ENCODE data around the gene CDH11.

CDH11 gene

DNA sequence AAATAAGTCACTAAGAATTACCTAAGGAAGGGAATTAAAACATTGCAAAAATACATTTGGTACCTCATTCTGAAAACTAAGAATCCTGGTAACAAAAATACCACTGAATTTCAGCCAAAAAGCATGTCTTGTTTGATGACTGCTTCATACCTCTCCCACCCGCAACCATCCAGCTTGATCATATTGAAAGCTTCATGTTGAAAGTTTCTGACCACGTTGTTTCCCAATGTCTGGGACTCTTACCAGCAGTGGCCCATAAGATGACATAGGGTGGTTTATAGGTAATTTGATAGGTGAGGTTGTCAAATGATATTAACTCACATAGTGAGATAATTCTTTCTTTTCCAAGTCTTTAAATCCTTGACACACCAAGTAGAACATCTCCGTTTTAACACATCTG, 139.3 kb downstream of the CDH11 start:
- no peak overlapping the region for H3K4me3 ChIP-seq (ENCODE audit: insufficient read length, low read depth)
- TF ChIP-seq ZNF274 (IDR thresholded peaks at IDR 0.05; ENCODE audit: low read depth, low read length) (no peak), YY1 (IDR thresholded peaks at IDR 0.05; ENCODE audit: insufficient read depth, insufficient read length) (no peak), SUZ12 (IDR thresholded peaks at IDR 0.05; ENCODE audit: extremely low read depth, insufficient read depth, insufficient read length) (no peak)
- H3K9me3 ChIP-seq (ENCODE audit: insufficient read depth, low read length), result no peaks in the 10 kb centered on the region
- peaks cover 19% of the 10 kb centered on the region for H3K36me3 ChIP-seq (ENCODE audit: insufficient read depth, insufficient read length, low read length)
- H3K27me3 ChIP-seq (ENCODE audit: insufficient read depth, insufficient read length), result no peaks in the 10 kb centered on the region
- H3K4me1 ChIP-seq (ENCODE audit: insufficient read depth, insufficient read length), result no peaks in the 10 kb centered on the region
- H3K9ac ChIP-seq (ENCODE audit: insufficient read length, low read depth), result no peak overlapping the region
- DNase-seq (ENCODE audit: low read depth, low spot score), result no peak

DNA sequence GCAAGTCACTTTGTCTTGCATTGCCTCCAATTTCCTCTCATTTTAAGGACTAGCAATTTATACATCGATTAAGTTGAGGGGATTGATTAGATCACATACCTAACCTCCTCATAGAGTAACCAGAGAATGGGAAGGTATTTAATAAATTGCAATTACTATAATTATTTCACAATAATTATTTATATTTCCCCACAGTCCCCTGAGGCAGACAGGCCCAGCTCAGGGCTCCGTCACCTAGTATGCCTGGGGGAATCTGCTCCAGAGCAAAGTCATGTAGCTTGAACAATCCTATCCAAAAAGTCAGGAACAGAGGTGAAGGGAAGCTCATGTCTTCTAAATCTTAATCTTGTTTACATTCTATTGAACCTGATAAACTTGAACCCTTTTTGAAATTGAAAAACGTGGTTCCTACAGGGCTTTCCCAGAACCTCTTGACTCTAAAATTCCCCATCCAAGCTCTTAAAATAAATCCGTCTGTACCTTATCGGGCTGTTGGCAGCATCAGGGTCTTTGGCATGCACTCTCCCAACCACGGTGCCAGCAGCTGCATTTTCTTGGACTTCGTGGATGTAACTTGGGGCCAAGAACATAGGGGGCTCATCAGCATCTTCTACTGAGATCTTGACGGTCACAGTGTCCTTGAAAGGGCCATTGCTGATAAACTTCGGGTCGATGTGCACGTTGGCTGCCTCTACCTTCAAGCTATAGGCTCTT, 140.1 kb downstream of the CDH11 start:
- no peaks in the 10 kb centered on the region for H3K9me3 ChIP-seq (ENCODE audit: insufficient read depth, low read length)
- no peak for DNase-seq (ENCODE audit: low read depth, low spot score)
- H3K9ac ChIP-seq (ENCODE audit: insufficient read length, low read depth), result no peak overlapping the region
- H3K27me3 ChIP-seq (ENCODE audit: insufficient read depth, insufficient read length), result no peaks in the 10 kb centered on the region
- H3K36me3 ChIP-seq (ENCODE audit: insufficient read depth, insufficient read length, low read length), result peaks cover 12% of the 10 kb centered on the region
- H3K4me3 ChIP-seq (ENCODE audit: insufficient read length, low read depth), result no peak overlapping the region
- no peaks in the 10 kb centered on the region for H3K4me1 ChIP-seq (ENCODE audit: insufficient read depth, insufficient read length)
- TF ChIP-seq YY1 (IDR thresholded peaks at IDR 0.05; ENCODE audit: insufficient read depth, insufficient read length), result no peak
- TF ChIP-seq SUZ12 (IDR thresholded peaks at IDR 0.05; ENCODE audit: extremely low read depth, insufficient read depth, insufficient read length), result no peak
- TF ChIP-seq ZNF274 (IDR thresholded peaks at IDR 0.05; ENCODE audit: low read depth, low read length), result no peak

DNA sequence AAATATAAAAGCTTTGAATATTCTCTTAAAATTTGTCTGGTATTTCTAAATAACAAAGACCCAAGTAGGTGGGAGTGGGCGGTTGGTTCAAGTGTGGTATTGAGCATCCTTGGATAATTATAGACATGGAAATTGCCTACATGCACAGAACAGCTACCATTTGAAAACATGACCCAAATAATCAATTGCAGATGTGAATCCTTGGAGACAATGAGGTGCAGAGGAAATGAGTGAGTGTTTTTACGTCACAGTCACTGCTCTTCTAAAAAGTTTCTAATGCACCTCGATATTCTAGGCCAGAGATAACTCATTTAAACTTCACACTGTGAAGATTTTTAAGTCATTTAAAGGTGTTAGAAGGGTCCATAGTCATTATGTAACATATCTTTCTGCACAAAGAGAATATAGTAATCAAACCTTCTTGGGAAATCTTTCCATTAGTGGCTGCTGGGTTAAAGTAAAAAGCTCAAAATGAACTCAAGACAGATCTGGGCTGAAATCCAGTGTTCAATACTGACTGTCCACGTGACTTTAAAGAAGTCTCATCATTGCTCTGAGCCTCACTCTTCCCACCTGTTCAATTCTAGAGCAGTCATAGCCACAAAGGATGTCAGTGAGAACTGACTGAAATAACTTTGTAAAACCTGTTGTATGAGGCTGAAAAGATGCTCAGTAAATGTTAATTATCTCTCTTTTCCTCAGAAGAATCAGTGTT, 144.5 kb downstream of the CDH11 start:
- Histone ChIP-seq H3K9ac (ENCODE audit: insufficient read length, low read depth) (no peak overlapping the region), H3K4me3 (ENCODE audit: insufficient read length, low read depth) (no peak overlapping the region), H3K9me3 (ENCODE audit: insufficient read depth, low read length) (no peaks in the 10 kb centered on the region), H3K4me1 (ENCODE audit: insufficient read depth, insufficient read length) (no peaks in the 10 kb centered on the region), H3K27me3 (ENCODE audit: insufficient read depth, insufficient read length) (no peaks in the 10 kb centered on the region), H3K36me3 (ENCODE audit: insufficient read depth, insufficient read length, low read length) (peaks cover 6% of the 10 kb centered on the region)
- TF ChIP-seq YY1 (IDR thresholded peaks at IDR 0.05; ENCODE audit: insufficient read depth, insufficient read length) (no peak), ZNF274 (IDR thresholded peaks at IDR 0.05; ENCODE audit: low read depth, low read length) (no peak), SUZ12 (IDR thresholded peaks at IDR 0.05; ENCODE audit: extremely low read depth, insufficient read depth, insufficient read length) (no peak)
- DNase-seq (ENCODE audit: low read depth, low spot score), result no peak

DNA sequence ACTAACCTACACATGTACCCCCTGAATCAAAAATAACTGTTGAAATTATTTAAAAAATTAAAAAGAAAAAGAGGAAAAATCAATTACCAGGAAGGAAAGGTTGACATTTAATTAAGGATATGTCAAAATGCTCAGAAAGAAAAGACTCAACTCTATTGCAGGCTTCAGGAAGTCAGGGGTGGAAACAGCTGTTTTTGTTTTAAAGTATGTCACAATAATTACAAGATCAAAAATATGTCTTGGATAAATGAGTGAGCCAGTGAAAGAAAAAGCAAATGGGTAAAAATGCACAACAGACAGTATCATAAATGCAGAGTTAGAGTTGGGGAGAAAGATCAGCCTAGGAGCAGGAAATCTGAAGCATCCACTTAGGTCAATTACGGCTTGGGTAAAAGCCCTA, 146.0 kb downstream of the CDH11 start:
- Histone ChIP-seq H3K9me3 (ENCODE audit: insufficient read depth, low read length) (no peaks in the 10 kb centered on the region), H3K27me3 (ENCODE audit: insufficient read depth, insufficient read length) (no peaks in the 10 kb centered on the region), H3K4me1 (ENCODE audit: insufficient read depth, insufficient read length) (no peaks in the 10 kb centered on the region), H3K9ac (ENCODE audit: insufficient read length, low read depth) (no peak overlapping the region), H3K4me3 (ENCODE audit: insufficient read length, low read depth) (no peak overlapping the region), H3K36me3 (ENCODE audit: insufficient read depth, insufficient read length, low read length) (peaks cover 18% of the 10 kb centered on the region)
- DNase-seq (ENCODE audit: low read depth, low spot score), result no peak
- no peak for TF ChIP-seq SUZ12 (IDR thresholded peaks at IDR 0.05; ENCODE audit: extremely low read depth, insufficient read depth, insufficient read length)
- TF ChIP-seq YY1 (IDR thresholded peaks at IDR 0.05; ENCODE audit: insufficient read depth, insufficient read length), result no peak
- no peak for TF ChIP-seq ZNF274 (IDR thresholded peaks at IDR 0.05; ENCODE audit: low read depth, low read length)

DNA sequence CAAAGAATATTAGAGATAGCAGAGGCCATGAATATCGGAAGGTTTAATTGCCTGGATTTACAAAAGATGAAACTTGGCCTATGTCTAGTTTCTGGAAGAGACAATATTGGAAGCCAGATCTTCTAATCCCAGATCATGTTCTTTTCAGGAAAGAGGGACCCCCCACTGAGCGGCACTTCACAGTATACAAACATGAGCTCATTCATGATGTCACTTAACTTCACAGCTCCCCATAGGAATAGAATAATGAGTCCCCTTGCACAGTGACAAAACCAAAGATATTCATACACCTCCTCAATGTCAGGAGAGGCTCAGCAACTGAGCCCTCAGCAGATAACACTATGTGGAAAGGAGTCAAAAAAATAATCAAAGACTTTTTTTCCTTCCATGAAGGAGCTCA, 147.5 kb downstream of the CDH11 start:
- Histone ChIP-seq H3K9me3 (ENCODE audit: insufficient read depth, low read length) (no peaks in the 10 kb centered on the region), H3K36me3 (ENCODE audit: insufficient read depth, insufficient read length, low read length) (peaks cover 24% of the 10 kb centered on the region), H3K4me3 (ENCODE audit: insufficient read length, low read depth) (no peak overlapping the region), H3K9ac (ENCODE audit: insufficient read length, low read depth) (no peak overlapping the region), H3K4me1 (ENCODE audit: insufficient read depth, insufficient read length) (no peaks in the 10 kb centered on the region), H3K27me3 (ENCODE audit: insufficient read depth, insufficient read length) (no peaks in the 10 kb centered on the region)
- TF ChIP-seq SUZ12 (IDR thresholded peaks at IDR 0.05; ENCODE audit: extremely low read depth, insufficient read depth, insufficient read length) (no peak), YY1 (IDR thresholded peaks at IDR 0.05; ENCODE audit: insufficient read depth, insufficient read length) (no peak), ZNF274 (IDR thresholded peaks at IDR 0.05; ENCODE audit: low read depth, low read length) (no peak)
- DNase-seq (ENCODE audit: low read depth, low spot score), result no peak

DNA sequence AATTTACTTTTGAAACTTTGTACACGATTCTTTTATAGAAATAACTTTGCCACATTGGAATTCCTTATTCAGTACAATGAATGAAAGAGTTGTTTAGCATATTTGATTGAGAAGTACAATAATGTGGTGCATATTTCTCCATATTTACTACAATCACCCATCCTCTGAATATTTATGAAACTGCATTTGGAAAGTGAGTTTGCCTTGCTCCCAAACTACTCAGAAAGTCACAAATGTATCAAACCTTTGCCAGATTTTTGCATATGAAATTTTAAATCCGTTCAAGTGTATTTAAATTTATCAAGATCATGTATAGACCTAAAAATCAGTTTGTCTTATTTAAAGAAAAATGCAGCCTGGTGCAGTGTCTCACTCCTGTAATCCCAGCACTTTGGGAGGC, 148.7 kb downstream of the CDH11 start:
- peaks cover 24% of the 10 kb centered on the region for H3K36me3 ChIP-seq (ENCODE audit: insufficient read depth, insufficient read length, low read length)

DNA sequence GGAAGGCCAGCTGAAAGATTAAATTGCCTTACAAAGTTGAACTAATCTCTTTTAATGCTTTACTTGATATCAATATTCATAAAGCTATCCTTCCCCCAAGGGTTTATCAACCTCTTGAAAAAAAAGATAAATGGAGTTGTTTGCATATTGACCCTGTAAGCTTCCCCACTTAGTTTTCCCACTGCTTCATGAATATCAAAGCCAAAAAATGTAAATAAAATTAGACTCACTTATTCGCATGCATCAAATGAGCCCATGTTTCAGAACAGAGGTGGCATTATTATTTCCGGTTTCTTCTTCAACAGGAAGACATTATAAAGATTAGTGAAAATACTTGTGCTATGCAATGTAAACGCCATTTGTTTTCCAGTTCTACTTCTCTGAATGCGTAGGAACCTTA, 150.7 kb downstream of the CDH11 start:
- no peaks in the 10 kb centered on the region for H3K4me1 ChIP-seq (ENCODE audit: insufficient read depth, insufficient read length)
- no peak for DNase-seq (ENCODE audit: low read depth, low spot score)
- H3K36me3 ChIP-seq (ENCODE audit: insufficient read depth, insufficient read length, low read length), result peaks cover 27% of the 10 kb centered on the region
- H3K27me3 ChIP-seq (ENCODE audit: insufficient read depth, insufficient read length), result no peaks in the 10 kb centered on the region
- TF ChIP-seq ZNF274 (IDR thresholded peaks at IDR 0.05; ENCODE audit: low read depth, low read length) (no peak), YY1 (IDR thresholded peaks at IDR 0.05; ENCODE audit: insufficient read depth, insufficient read length) (no peak), SUZ12 (IDR thresholded peaks at IDR 0.05; ENCODE audit: extremely low read depth, insufficient read depth, insufficient read length) (no peak)
- H3K9ac ChIP-seq (ENCODE audit: insufficient read length, low read depth), result no peak overlapping the region
- H3K4me3 ChIP-seq (ENCODE audit: insufficient read length, low read depth), result no peak overlapping the region
- H3K9me3 ChIP-seq (ENCODE audit: insufficient read depth, low read length), result no peaks in the 10 kb centered on the region

More for the DNA sequence above, 148.7 kb downstream of the CDH11 start:
- TF ChIP-seq YY1 (IDR thresholded peaks at IDR 0.05; ENCODE audit: insufficient read depth, insufficient read length), result no peak
- no peak for TF ChIP-seq ZNF274 (IDR thresholded peaks at IDR 0.05; ENCODE audit: low read depth, low read length)
- no peak for TF ChIP-seq SUZ12 (IDR thresholded peaks at IDR 0.05; ENCODE audit: extremely low read depth, insufficient read depth, insufficient read length)
- H3K27me3 ChIP-seq (ENCODE audit: insufficient read depth, insufficient read length), result no peaks in the 10 kb centered on the region
- H3K9me3 ChIP-seq (ENCODE audit: insufficient read depth, low read length), result no peaks in the 10 kb centered on the region
- no peaks in the 10 kb centered on the region for H3K4me1 ChIP-seq (ENCODE audit: insufficient read depth, insufficient read length)
- H3K4me3 ChIP-seq (ENCODE audit: insufficient read length, low read depth), result no peak overlapping the region
- no peak overlapping the region for H3K9ac ChIP-seq (ENCODE audit: insufficient read length, low read depth)
- no peak for DNase-seq (ENCODE audit: low read depth, low spot score)

All from NT2/D1 (cell line).